Measurements from ENCODE around the gene TAS2R30.
A peak's percentile ranks its signal among the peaks of the same experiment; 100 is the strongest.
"Not testable (repeated sequence)": the region's sequence is repeated elsewhere in the genome, so short reads cannot be mapped to it uniquely, and the experiment has no call there.

The TAS2R30 gene

GRCh38 chr12:11130382-11130781 is 4.1 kb downstream of the TAS2R30 start:
- DNase-seq, result peak in 1 of 58 donors; percentile 5

- DNase-seq, result not testable (repeated sequence)
These were observed 20.3 kb downstream of the TAS2R30 start for GRCh38 chr12:11114130-11114529.

GRCh38 chr12:11111213-11111612 is 23.2 kb downstream of the TAS2R30 start:
- not testable (repeated sequence) for DNase-seq

GRCh38 chr12:11108862-11109261 is 25.6 kb downstream of the TAS2R30 start:
- DNase-seq, result no peak

GRCh38 chr12:11107719-11108118 is 26.7 kb downstream of the TAS2R30 start:
- no peak for DNase-seq

- no peak for DNase-seq
These were observed 28.2 kb downstream of the TAS2R30 start for GRCh38 chr12:11106288-11106687.

GRCh38 chr12:11105546-11105945 is 28.9 kb downstream of the TAS2R30 start:
- DNase-seq, result no peak

GRCh38 chr12:11094910-11095309 is 39.5 kb downstream of the TAS2R30 start:
- DNase-seq, result not testable (repeated sequence)

- DNase-seq, result no peak
These were observed 42.3 kb downstream of the TAS2R30 start, which contains the start of gene TAS2R43 for GRCh38 chr12:11092128-11092527. Gene TAS2R43 (minus strand): TSS chr12:11092313. CDS start chr12:11092229, 84 bp downstream.

- DNase-seq, result no peak
These were observed 45.2 kb downstream of the TAS2R30 start for GRCh38 chr12:11089246-11089645.

- no peak for DNase-seq
These were observed 49.0 kb downstream of the TAS2R30 start for GRCh38 chr12:11085419-11085818.

Data from anterior cingulate cortex (tissue), 58 donors.